T-helper 1 cell treated with Interleukin-12 subunit alpha and Interleukin-12 subunit beta and Interleukin-4 antibody, amounts not matched to agents 30 ng/mL and 1 ng/mL, for 36 hours (primary cell): ENCODE results near the gene PDK4. TPM values are rescaled to one million over a fixed set of nuclear protein-coding genes. Genes with fewer than 3 reads are reported as not detected.

Experiments
- intact Hi-C: fragments of 100-400 bp; cut with micrococcal nuclease; formaldehyde crosslinking; loops from one replicate; pipeline ENCODE4 v1.15.1; 2024
- total RNA-seq: library from RNA; stranded (reverse); gene quantifications from 2 replicates; pipeline ENCODE4 v1.2.3, GENCODE V29; 2022

The PDK4 gene
- total RNA-seq: not detected in 2 replicates

GRCh38 chr7:95596198-95597063, at the start of gene PDK4:
Gene PDK4 (minus strand): TSS chr7:95596516. CDS start chr7:95596293, 223 bp downstream.
- intact Hi-C loops: no loop called here

GRCh38 chr7:95642173-95642572, 45.9 kb upstream of the PDK4 start:
- intact Hi-C loops: no loop called here

DNA sequence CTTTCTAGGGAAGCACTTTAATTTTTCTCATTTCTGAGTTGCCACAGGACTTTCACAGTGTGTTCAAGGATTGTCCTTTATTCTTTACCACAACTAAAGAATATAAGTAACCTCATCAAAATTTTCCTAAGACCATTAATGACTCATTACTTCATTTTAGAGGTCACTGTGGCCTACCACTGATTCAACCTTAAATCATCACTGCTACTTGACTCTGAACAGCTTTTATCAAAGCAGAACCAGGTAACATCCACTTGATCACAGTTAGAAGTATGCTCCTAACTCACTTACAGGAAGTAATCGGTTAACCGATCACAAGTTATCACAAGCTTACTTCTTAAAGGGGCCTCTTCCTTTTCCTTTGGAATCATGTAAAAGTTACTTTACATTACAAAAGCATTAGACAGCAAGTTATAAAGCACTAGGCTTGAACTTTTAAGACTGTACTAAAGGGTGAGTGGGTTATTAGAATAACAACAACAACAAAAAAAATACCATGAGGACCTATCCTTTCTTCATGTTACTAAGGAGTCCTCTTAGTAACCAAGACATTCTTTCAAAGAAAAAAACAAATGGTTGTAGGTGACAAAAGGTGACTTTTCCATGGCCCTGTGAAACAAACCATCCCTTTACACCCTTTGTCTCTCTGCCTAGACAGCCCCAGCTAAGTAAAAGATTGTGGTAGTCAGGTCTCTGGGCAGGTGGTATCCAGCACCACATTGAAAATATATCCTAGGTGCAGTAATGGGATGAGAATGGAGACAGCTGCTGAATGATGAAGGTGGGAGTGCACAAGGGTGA, 40.0 kb upstream of the PDK4 start:
- intact Hi-C loops: no loop called here

- intact Hi-C loops: no loop called here
Measured at GRCh38 chr7:95632609-95633008, 36.3 kb upstream of the PDK4 start.

DNA sequence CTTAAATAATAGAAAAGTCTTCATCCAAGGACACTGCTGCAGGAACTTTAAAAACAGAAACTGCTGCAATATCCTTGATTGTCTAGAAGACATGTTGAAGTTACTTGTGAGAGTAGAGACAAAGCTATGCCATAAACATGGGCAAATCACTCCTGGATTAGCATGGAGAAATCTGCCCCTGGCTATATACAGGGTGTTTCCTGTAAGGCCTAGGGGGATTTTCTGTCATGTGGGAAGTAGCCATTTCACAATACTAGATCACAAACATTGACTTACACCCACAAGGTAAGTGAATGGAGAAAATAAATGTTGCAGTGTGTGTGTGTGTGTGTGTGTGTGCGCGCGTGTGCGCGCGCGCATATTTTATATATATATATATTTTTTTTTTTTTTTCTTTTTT, 35.2 kb upstream of the PDK4 start:
- intact Hi-C loops: no loop called here

DNA sequence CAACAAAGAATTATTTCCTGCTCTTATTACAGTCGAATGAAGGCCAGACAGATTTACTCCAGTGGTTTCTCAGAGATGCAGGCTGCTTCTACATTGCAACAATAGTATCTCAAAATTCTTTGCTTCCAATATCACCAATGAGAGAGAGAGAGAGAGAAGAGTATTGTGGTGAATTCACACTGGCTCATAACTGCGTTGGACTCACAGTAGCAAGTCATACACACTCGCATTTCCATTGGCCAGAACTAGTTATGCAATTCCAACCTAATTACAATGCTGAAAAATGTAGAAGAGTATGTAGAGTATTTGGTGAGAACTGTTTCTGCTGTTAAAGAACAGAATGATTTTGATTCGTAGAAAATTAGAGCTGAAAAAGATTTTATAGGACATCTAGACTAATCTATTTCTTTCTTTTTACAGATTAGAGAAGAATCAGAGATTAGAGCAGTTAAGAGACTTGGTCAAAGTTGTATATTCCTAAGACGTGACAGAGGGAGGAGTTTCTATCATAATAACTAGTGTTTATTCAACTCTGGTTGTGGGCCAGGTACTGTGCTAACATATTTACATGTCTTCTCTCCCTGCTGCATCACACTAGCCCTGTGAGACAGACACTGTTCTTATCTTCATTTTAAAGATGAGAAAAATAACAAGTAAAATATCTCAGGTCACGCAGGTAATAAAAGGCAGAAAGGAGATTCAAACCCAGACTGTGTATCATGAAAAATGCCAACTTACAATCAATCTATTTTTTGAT, 34.6 kb upstream of the PDK4 start:
- intact Hi-C loops: no loop called here

DNA sequence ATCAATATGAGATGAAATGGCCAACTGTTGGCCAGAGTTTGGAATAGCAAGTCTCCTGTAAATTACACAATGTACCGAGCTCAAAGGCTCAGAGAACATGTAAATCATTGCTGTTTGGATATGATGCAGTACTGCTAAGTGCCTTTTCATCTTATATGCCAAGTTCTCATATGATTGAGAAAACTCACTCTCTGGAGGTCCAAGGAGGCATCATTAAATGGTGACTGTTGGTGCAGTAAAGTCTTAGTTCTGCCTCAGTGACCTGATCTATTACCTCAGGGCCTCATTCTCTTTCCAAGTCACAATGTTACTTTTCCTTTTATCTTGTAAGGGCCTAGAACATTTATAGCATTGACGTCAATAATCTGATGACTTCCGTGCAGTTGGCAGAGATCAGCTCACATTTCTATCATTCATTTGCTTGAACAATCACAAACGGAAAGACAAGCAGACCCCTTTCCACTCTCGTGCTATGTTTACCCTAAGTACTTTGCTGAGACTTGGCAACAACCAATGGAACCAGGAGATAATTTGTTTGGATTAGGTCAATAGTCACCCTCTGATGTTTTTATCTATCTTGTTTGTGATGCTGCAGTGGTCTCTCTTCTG, 32.6 kb upstream of the PDK4 start:
- intact Hi-C loops: no loop called here

DNA sequence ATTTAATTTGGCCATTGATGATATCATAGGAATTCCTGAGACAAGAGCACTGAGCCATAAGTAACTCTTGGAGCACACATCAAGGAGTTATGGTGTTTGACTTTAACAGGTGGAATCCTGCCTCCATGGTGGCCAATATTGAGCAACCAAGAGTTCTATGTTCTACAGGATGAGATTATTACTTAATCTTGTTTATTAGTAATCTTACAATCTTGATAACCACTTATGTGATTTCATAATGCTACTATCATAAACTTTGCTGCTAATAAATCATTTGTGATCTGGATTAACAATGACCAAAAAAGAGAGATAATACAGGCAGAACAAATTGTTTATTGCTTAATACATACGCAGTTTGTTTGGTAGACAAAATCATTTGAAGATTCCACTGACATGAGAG, 27.5 kb upstream of the PDK4 start:
- intact Hi-C loops: no loop called here

DNA sequence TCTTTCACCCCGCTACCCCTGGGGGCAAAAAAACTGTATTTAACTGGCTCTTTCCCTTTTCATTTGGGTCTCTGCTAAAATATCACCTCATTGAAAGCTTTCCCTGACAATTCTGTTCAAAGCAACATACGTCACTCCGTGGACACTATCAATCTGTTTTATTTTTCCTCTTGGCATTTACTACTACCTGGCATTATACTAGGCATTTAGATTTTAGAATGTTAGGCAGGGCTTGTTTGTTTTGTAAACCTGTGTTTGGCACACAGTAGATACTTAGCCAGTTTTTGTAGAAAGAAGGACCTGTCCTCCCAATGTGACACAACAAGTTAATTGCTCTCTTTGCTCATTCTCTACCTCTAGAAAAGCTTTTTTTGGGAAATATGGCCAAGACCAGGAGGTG, 26.5 kb upstream of the PDK4 start:
- intact Hi-C loops: no loop called here

- intact Hi-C loops: no loop called here
Measured at GRCh38 chr7:95622001-95622549, 25.8 kb upstream of the PDK4 start.

GRCh38 chr7:95621404-95621803, 25.1 kb upstream of the PDK4 start:
- intact Hi-C loops: no loop called here

- intact Hi-C loops: no loop called here
Measured at GRCh38 chr7:95620631-95621030, 24.3 kb upstream of the PDK4 start.

- intact Hi-C loops: no loop called here
Measured at GRCh38 chr7:95619921-95620320, 23.6 kb upstream of the PDK4 start.

DNA sequence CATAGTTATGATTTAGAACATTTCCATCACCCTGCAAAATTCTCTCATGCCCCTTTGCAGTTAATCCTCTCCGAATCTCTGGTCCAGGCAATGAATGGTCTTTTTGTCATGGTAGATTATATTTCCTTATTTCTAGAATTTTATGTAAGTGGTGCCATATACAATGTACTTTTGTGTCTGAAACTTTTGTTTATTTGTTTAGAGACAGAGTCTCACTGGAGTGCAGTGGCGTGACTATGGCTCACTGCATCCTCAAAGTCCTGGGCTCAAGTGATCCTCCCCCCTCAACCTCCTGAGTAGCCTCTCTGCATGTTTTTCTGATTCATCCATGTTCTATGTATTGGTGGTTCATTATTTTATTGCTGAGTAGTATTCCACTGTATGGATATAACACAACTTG, 23.2 kb upstream of the PDK4 start:
- intact Hi-C loops: no loop called here

GRCh38 chr7:95614442-95614940, 18.2 kb upstream of the PDK4 start:
- intact Hi-C loops: no loop called here

DNA sequence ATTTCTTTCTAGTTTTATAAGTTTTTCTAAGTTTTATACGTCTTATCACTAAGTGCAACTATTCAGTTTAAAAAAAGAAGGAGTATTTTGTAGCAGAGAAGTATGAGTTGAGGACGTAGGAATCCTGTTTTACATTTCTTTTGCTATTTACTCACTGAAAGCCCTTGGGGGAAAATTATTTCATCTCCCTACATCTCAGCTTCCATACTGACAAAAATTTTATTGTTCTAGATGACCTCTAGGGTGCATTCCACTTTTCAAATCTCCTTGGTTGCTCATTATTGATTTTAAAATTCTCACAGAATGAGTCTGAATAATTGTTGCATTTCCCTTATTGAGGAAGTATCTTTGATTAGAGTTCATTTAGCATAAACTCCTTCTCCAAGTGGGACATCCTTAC, 14.9 kb upstream of the PDK4 start:
- intact Hi-C loops: no loop called here

DNA sequence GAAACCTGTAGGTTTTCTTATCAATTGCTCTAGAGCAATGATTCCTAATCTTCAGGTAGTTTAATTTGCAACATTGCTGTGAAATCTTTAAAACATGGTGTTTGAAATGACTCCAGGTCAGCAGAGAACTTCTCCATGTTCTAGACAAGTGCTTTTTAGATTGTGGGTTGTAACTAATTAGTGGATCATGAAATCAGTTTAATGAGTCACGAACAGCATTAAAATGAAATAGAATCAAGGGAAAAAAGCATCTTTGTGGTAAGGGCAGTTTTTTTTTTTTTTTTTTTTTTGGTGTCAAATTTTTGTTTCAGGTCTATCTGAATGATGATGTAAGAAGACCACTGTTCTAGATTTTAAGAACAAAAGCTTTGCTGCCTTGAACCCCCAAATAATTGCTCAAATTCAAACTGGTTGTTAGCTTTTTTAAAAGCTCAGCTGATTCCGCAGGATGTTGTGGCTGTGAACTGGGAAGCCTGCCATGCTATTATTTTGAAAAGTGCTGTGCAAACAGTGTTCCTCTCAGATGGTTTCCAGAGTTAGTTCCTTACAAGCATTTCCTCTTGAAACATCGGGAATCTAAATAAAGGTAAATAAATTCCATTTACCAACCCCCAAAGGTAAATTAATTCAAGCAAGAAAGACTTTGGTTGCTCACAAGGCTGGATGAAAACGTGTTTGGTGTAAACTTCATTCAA, 13.1 kb upstream of the PDK4 start:
- intact Hi-C loops: no loop called here

DNA sequence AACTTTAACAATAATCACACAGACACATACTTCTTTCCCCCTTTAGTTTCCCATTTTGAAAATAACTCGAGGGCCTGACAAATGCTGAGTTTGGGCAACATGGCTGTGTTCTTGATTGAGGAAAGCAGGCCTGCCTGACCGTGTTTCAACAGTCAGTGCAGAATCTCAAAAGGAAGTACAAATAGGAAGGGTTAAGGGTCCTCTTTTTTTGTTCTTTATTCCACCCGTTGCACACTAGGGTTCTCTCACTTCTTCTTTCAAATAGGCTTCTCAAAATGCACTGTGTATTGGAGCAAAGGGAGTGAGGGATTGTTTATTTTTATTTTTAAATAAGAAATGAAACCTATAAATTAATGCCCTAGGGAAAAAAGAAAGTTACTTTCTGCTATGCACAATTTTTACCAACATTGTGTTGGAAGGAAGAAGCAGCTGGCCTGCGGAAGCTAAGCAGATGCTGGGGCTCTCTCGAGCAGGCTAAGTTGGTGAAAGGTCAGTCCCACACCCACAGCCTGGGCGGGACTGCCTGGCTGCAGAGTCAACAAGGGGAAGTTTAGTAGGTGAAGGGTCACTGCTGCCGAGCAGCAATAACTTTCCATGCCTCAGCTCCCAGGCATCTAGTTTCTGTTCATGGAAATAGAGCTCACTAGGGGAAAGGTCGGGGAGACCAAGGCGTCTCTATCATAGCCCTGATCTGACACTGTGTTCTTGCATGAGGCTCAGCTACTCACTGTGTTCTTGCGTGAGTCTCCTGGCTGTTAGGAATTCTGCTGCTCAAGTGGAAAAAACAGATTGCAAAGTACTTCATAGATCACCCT, 12.2 kb upstream of the PDK4 start:
- intact Hi-C loops: no loop called here

GRCh38 chr7:95607561-95607960, 11.2 kb upstream of the PDK4 start:
- intact Hi-C loops: no loop called here
